Measurements from ENCODE around the gene CBLN3.

Gene CBLN3

GRCh38 chr14:24426150-24426911, 3.1 kb downstream of the CBLN3 start:
- no peak for DNase-seq (ENCODE audit: low read depth in 2 of 2)

GRCh38 chr14:24425704-24426103, 3.8 kb downstream of the CBLN3 start:
- DNase-seq (ENCODE audit: low read depth in 2 of 2) = no peak

DNA sequence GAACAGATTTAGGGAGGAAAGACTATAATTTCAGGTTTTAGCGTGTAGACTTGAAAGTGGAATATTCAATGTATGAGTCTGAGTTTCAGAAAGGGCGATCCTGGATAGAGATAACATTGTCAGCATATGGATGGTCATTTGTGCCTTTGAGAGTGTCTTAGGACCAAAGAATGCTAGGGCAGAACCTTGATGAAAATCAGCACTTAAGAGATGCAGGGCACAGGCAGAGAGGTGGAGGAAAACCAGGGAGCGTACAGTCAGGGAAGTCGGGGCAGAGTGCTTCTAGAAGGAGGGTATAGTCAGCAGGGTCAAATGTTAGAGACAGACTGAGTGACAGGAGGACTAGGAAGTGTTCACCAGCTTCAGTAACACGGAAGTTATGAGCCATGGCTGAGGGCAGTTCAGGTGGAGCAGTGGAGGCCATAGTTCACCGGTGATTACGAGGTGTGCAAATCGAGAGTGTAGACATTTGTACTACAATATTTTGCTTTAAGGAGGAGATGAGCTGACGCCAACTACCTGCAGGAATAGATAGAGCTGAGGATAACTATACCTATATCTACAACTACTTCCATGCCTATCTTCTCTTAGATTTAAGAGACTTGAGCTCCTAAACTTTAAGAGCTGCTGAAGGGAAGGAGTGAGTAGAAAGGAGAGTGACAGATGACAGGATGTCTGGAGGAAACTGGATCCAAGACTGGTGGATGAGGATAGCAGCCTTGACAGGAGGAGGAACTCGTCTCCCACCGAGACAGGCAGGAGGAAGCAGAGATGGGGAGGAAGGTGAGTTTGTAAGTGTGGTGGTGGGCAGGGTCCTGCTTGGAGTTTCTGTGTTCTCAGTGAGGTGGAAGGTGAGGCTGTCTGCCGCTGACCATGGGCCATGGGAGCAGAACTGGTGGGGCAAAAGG, 6.5 kb downstream of the CBLN3 start:
- DNase-seq (ENCODE audit: low read depth in 2 of 2) = no peak

DNA sequence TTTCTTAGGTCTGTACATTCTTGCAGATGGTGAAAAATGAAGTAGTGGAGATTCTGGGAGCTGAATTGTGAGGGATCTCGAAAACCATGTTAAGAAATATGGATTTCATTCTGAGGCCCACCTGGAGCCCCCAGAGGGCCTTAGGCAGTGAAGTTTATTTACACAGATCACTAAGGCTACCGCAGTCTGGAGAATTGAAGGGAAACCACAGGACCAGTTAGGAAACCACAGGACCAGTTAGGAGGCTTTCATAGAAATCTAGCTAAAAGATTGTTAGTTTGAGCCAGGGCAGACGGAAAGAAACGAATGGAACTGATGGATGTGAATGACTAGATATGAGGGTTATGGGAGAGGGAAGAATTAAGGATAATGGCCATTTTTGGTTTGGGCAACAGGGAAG, 7.2 kb downstream of the CBLN3 start:
- no peak for DNase-seq (ENCODE audit: low read depth in 2 of 2)

DNA sequence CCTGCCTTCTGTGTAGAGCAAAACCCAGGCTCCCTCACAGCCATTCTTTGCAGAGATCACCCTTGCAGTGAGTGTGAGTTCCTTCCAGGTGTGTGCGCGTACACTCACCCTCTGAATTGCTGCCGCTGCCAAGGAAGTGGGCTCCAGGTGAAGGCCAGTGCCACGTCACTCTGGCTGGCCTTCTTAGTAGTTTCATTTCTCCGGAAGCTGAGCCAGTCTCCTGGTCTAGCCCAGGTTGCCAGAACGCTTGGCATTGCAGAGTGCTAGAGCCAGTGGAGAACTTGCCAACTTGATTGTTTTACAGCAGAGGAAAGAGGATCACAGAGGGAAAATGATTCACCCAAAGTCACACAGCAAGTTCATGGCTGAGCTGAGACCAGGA, 11.0 kb downstream of the CBLN3 start:
- no peak for DNase-seq (ENCODE audit: low read depth in 2 of 2)

DNA sequence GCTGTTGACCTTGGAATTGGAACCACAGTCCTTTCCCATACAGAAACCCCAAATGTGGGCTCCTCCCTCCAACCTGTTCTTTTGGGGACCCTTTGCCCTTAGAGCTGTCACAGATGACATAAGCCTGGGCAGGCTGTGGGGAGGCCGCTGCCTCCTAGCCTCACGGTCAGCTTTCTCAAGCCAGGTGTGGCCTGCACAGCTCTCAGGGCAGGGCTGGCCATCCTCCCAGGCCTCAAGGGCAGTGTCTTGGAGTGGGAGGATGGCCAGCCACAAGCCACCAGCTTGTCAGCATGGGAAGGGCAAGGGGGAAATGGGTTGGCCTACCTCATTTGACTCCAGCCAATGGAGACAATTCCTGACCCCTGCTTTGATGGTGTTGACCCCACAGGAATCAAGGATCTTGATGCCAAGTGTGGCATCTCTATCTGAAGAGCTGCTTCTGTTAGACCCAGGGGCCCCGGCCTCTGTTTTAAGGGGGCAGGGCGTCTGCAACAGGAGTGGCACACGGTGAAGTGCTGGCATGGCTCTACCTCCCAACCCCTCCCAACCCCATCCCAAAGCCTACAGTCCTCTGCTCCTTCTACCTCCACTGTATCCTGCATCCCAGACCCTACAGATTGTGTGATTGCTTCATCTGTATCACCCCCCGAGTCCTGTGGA, 11.5 kb downstream of the CBLN3 start:
- no peak for DNase-seq (ENCODE audit: low read depth in 2 of 2)

DNA sequence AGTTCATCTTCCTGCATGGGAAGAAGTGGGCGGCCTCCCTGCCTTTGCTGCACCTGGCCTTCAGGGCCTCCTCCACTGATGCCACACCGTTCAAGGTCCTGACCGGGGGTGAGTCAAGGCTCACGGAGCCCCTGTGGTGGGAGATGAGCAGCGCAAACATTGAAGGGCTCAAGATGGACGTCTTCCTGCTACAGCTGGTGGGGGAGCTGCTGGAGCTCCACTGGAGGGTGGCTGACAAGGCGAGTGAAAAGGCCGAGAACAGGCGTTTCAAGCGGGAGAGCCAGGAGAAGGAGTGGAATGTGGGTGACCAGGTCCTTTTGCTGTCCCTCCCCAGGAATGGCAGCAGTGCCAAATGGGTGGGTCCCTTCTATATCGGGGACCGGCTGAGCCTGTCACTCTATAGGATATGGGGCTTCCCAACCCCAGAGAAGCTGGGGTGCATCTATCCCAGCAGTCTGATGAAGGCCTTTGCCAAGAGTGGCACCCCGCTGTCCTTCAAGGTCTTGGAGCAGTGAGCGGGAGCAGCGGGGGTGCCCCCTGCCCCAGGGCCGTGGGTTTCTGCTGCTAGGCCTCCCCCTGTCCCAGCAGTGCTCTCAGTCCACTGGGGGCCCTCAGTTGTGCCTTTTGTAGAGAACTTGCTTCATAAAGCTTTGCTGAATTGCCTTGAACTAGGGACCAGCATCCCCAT, 12.4 kb downstream of the CBLN3 start:
- DNase-seq (ENCODE audit: low read depth in 2 of 2) = no peak

DNA sequence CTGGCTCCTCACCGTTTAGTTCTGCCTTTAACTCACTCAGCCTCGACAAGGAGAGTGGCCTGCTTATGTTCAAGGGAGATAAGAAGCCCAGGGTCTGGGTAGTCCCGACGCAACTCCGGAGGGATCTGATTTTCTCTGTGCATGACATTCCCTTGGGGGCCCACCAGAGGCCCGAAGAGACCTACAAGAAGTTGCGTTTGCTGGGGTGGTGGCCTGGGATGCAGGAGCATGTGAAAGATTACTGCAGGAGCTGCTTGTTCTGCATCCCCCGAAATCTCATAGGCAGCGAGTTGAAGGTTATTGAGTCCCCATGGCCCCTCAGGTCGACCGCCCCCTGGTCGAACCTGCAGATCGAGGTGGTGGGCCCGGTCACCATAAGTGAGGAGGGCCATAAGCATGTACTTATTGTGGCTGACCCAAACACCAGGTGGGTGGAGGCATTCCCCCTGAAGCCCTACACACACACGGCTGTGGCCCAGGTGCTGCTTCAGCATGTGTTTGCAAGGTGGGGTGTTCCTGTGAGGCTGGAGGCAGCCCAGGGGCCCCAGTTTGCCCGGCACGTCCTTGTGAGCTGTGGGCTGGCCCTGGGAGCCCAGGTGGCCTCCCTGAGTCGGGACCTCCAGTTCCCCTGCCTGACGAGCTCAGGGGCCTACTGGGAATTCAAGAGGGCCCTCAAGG, 13.1 kb downstream of the CBLN3 start:
- no peak for DNase-seq (ENCODE audit: low read depth in 2 of 2)

DNA sequence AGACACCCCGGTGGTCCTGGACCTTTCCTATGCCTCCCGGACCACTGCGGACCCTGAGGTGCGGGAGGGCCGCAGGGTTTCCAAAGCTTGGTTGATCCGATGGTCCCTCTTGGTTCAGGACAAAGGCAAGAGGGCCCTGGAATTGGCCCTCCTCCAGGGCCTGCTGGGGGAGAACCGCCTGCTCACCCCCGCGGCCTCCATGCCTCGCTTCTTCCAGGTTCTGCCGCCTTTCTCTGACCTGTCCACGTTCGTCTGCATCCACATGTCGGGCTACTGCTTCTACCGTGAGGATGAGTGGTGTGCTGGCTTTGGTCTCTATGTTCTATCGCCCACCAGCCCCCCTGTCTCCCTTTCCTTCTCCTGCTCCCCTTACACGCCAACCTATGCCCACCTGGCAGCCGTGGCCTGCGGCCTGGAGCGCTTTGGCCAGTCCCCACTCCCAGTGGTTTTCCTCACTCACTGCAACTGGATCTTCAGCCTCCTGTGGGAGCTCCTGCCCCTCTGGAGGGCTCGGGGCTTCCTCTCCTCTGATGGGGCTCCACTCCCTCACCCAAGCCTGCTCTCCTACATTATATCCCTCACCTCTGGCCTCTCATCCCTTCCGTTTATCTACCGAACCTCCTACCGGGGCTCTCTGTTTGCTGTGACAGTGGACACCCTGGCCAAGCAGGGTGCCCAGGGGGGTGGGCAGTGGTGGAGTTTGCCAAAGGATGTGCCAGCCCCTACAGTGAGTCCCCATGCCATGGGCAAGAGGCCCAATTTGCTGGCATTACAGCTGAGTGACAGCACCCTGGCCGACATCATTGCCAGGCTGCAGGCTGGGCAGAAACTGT, 13.8 kb downstream of the CBLN3 start:
- no peak for DNase-seq (ENCODE audit: low read depth in 2 of 2)

DNA sequence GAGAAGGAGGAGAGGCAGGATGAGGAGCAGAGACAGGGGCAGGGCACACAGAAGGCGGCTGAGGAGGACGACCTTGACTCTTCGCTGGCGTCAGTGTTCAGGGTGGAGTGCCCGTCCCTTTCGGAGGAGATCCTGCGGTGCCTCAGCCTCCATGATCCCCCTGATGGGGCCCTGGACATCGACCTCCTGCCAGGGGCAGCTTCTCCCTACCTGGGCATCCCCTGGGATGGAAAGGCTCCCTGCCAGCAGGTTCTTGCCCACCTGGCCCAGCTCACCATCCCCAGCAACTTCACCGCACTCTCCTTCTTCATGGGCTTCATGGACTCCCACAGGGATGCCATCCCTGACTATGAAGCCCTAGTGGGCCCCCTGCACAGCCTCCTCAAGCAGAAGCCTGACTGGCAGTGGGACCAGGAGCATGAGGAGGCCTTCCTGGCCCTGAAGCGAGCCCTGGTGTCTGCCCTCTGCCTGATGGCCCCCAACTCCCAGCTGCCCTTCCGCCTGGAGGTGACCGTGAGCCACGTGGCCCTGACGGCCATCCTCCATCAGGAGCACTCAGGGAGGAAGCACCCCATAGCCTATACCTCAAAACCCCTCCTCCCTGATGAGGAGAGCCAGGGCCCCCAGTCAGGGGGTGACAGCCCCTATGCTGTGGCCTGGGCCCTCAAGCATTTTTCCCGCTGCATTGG, 14.6 kb downstream of the CBLN3 start:
- DNase-seq (ENCODE audit: low read depth in 2 of 2) = no peak

- no peak for DNase-seq (ENCODE audit: low read depth in 2 of 2)
Observed at GRCh38 chr14:24414077-24414476, 15.4 kb downstream of the CBLN3 start.

- DNase-seq (ENCODE audit: low read depth in 2 of 2) = no peak
Observed at GRCh38 chr14:24411443-24412389, 17.8 kb downstream of the CBLN3 start.

DNA sequence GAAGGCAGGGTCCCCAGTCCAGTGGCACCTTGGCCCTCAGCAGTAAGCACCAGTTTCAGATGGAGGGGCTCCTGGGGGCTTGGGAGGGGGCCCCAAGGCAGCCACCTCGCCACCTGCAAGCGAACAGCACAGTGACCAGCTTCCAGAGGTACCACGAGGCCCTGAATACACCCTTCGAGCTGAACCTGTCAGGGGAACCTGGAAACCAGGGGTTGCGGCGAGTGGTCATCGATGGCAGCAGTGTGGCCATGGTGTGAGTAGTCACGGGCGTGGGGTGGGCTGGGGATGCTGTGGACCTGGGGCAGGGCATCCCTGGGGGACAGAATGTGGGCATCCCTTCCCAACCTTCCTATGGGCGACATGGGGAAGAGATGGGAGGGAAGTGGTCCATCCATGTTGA, 19.5 kb downstream of the CBLN3 start:
- no peak for DNase-seq (ENCODE audit: low read depth in 2 of 2)

GRCh38 chr14:24409192-24409591, 20.3 kb downstream of the CBLN3 start:
- no peak for DNase-seq (ENCODE audit: low read depth in 2 of 2)

GRCh38 chr14:24408764-24409163, 20.7 kb downstream of the CBLN3 start:
- DNase-seq (ENCODE audit: low read depth in 2 of 2) = no peak

DNA sequence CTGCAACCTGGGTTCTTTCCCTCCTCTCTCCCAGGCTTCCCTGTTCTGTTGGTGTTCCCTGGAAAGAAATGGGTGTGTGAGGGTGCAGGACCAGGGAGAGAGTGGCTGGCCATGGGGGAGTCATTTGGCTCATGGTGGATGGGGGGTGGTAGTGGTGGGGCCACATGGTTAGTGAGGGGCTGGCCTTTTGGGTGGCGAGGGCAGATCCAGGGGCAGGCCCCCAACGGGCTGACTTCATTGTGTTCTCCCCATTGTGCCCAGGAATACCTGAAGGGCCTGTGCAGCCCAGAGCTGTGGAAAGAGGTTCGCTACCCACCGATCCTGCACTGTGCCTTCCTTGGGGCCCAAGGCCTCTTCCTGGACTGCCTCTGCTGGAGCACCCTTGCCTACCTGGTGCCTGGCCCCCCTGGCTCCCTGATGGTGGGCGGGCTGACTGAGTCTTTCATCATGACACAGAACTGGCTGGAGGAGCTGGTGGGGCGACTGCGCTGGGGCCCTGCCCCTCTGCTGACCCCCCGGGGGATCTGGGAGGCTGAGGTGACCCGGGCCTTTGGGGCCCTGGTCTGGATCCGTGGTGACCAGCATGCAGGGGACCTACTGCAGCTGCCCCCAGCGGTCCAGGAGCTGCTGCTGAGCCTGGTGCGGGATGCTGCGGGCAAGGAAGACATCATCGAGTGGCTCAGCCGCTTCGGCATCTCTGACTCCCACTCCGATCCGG, 21.7 kb downstream of the CBLN3 start:
- no peak for DNase-seq (ENCODE audit: low read depth in 2 of 2)

DNA sequence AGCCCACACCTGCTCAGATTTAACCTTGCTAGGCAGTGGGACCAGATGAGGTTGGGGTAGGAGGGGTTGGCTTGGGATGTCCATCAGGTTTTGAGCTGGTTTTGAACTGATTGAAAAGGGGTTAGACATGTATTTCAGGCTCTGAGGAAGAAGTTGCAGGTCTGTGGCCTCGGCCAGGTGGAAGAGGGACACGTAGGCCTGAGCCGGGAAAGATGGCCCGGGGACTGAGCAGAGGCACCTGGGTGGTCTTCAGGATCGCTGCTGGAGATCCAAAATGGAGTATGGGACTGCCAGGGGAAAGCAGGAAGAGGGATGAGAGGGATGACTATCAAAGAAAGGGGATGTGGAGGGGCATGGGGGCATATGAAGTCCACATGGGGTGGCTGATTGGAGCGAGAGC, 23.1 kb downstream of the CBLN3 start:
- no peak for DNase-seq (ENCODE audit: low read depth in 2 of 2)

- DNase-seq (ENCODE audit: low read depth in 2 of 2) = no peak
Observed at GRCh38 chr14:24404814-24405213, 24.7 kb downstream of the CBLN3 start.
